Erythroblast (primary cell): ENCODE data around the gene CCDC40.

ENCODE experiments used
- GATA1 ChIP-seq: IDR thresholded peaks from 2 replicates; pipeline ENCODE4 v1.6.1; 2011; ENCODE audit warnings: low read depth, mild to moderate bottlenecking, control low read depth, low read length, moderate library complexity
- POLR2A ChIP-seq: IDR thresholded peaks from 2 replicates; pipeline ENCODE4 v1.6.1; 2011; ENCODE audit warnings: mild to moderate bottlenecking, low read length

DNA sequence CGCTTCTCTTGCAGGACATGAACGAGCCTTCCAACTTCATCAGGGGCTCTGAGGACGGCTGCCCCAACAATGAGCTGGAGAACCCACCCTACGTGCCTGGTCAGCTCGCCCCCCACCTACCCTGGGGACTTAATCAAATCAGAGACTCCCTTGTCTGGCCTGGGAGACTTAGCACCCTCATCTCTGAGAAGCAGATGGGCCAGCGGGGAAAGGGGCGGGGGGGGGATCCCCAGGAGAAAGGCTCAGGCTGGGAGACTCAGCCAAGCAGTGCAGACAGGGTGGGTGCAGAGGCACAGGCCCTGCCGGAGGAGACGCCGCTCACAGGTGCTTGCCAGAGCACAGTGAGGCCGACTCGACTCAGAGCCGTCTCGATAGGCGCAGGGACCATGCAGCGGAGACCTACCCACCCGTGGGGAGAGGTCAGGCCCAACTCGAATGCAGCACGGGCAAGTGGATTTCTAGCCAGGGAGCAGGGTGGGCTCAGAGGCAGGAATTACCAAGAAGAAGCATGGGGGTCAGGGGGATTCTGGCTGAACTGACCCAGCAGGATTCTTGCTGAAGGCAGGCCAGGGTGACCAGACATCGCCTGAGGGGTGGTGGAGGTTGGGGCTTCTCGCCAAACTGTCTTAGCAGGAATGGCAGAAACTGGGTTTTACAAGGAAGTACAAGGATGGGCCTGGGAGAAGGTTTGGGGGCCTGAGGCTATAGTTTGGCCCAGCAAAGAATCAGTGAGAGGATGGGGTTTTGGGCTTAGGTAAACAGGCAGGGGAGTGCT, 74.7 kb downstream of the CCDC40 start:
- TF ChIP-seq POLR2A, result no peak
- no peak for TF ChIP-seq GATA1
